ENCODE data around the gene PHOX2A.

The PHOX2A gene

GRCh38 chr11:72224564-72225410, 19.2 kb downstream of the PHOX2A start, which contains the start of gene INPPL1:
Gene INPPL1 (plus strand): TSS chr11:72224767. CDS start chr11:72224985, 218 bp downstream.
- Histone ChIP-seq H3K27ac (replicated peaks; ENCODE audit: low read length) (peak within 1 kb of the TSS; percentile 92), H2BK5ac (ENCODE audit: low read length) (peak within 1 kb of the TSS; percentile 33), H3K23ac (ENCODE audit: low read depth, low read length, poor library complexity) (peak within 1 kb of the TSS; percentile 94), H3K18ac (ENCODE audit: low read length) (peak within 1 kb of the TSS; percentile 98), H3K9ac (ENCODE audit: low read depth, low read length, poor library complexity) (peak within 1 kb of the TSS; percentile 91), H2BK120ac (ENCODE audit: low read depth, low read length) (peak within 1 kb of the TSS; percentile 78), H2AFZ (ENCODE audit: low read length) (peak within 1 kb of the TSS; percentile 91), H3K79me1 (ENCODE audit: low read depth, low read length) (peaks cover 15% of the 10 kb centered on the region), H2BK12ac (ENCODE audit: low read length) (no peak within 1 kb of the TSS), H3K9me3 (replicated peaks in 1 of 2; ENCODE audit: control insufficient read depth in 2 of 2, insufficient read depth in 1 of 2, low read depth in 1 of 2, low read length in 2 of 2) (no peaks in the 10 kb centered on the region), H3K36me3 (replicated peaks in 1 of 2; ENCODE audit: control insufficient read depth in 2 of 2, insufficient read depth in 2 of 2, low read length in 2 of 2) (peaks cover 19 to 36% of the 10 kb centered on the region in 2 donors), H3K27me3 (ENCODE audit: control insufficient read depth in 3 of 3, insufficient read depth in 3 of 3, low read depth in 1 of 3, low read length in 3 of 3) (no peaks in the 10 kb centered on the region), H3K4ac (ENCODE audit: low read length) (peak within 1 kb of the TSS; percentile 81), H3K4me2 (ENCODE audit: insufficient read depth, low read length, poor library complexity, severe bottlenecking) (peak within 1 kb of the TSS; percentile 84), H3K14ac (ENCODE audit: low read length) (peak within 1 kb of the TSS; percentile 1), H2AK5ac (ENCODE audit: low read depth, low read length) (peak within 1 kb of the TSS; percentile 94), H2BK15ac (ENCODE audit: low read length) (peak within 1 kb of the TSS; percentile 72), H3K4me1 (ENCODE audit: control insufficient read depth in 2 of 2, insufficient read depth in 1 of 2, low read depth in 1 of 2, low read length in 2 of 2) (peaks cover 5 to 16% of the 10 kb centered on the region in 2 donors), H3K4me3 (ENCODE audit: low read length in 2 of 2) (peak within 1 kb of the TSS; percentile 58 to 92), H4K8ac (ENCODE audit: low read depth, low read length) (no peak within 1 kb of the TSS), H4K91ac (ENCODE audit: low read depth, low read length, poor library complexity) (no peak within 1 kb of the TSS)
- no peak for DNase-seq (ENCODE audit: low spot score)
- WGBS, 2 donors (ENCODE audit: extremely low coverage in 2 of 2, insufficient read length in 2 of 2, insufficient replicate concordance in 1 of 2): no CpG with 5 or more reads among the region's 81 CpGs

- Histone ChIP-seq H3K9ac (ENCODE audit: low read depth, low read length, poor library complexity) (peak overlapping the region; percentile 91), H4K8ac (ENCODE audit: low read depth, low read length) (no peak overlapping the region), H3K4me2 (ENCODE audit: insufficient read depth, low read length, poor library complexity, severe bottlenecking) (peak overlapping the region; percentile 84), H3K9me3 (replicated peaks in 1 of 2; ENCODE audit: control insufficient read depth in 2 of 2, insufficient read depth in 1 of 2, low read depth in 1 of 2, low read length in 2 of 2) (no peaks in the 10 kb centered on the region), H3K23ac (ENCODE audit: low read depth, low read length, poor library complexity) (peak overlapping the region; percentile 94), H2BK12ac (ENCODE audit: low read length) (no peak overlapping the region), H2BK15ac (ENCODE audit: low read length) (peak overlapping the region; percentile 72), H3K18ac (ENCODE audit: low read length) (peak overlapping the region; percentile 94), H3K4ac (ENCODE audit: low read length) (no peak overlapping the region), H3K36me3 (replicated peaks in 1 of 2; ENCODE audit: control insufficient read depth in 2 of 2, insufficient read depth in 2 of 2, low read length in 2 of 2) (peaks cover 10 to 27% of the 10 kb centered on the region in 2 donors), H2BK120ac (ENCODE audit: low read depth, low read length) (peak overlapping the region; percentile 29), H3K4me1 (ENCODE audit: control insufficient read depth in 2 of 2, insufficient read depth in 1 of 2, low read depth in 1 of 2, low read length in 2 of 2) (peaks cover 5 to 16% of the 10 kb centered on the region in 2 donors), H4K91ac (ENCODE audit: low read depth, low read length, poor library complexity) (no peak overlapping the region), H2AK5ac (ENCODE audit: low read depth, low read length) (no peak overlapping the region), H2BK5ac (ENCODE audit: low read length) (peak overlapping the region; percentile 33), H3K4me3 (ENCODE audit: low read length in 2 of 2) (peak overlapping the region; percentile 58 to 92), H3K14ac (ENCODE audit: low read length) (peak overlapping the region; percentile 1), H3K27me3 (ENCODE audit: control insufficient read depth in 3 of 3, insufficient read depth in 3 of 3, low read depth in 1 of 3, low read length in 3 of 3) (no peaks in the 10 kb centered on the region), H3K79me1 (ENCODE audit: low read depth, low read length) (peaks cover 15% of the 10 kb centered on the region), H3K27ac (replicated peaks; ENCODE audit: low read length) (peak overlapping the region; percentile 92), H2AFZ (ENCODE audit: low read length) (peak overlapping the region; percentile 91)
- WGBS, 2 donors (ENCODE audit: extremely low coverage in 2 of 2, insufficient read length in 2 of 2, insufficient replicate concordance in 1 of 2): no CpG with 5 or more reads among the region's 84 CpGs
- DNase-seq (ENCODE audit: low spot score): no peak
Measured at GRCh38 chr11:72223615-72224563, 20.1 kb downstream of the PHOX2A start.

- peak overlapping the region; percentile 94 for H3K18ac ChIP-seq (ENCODE audit: low read length)
- H4K91ac ChIP-seq (ENCODE audit: low read depth, low read length, poor library complexity): no peak overlapping the region
- no peak overlapping the region for H2BK120ac ChIP-seq (ENCODE audit: low read depth, low read length)
- H3K9ac ChIP-seq (ENCODE audit: low read depth, low read length, poor library complexity): peak overlapping the region; percentile 90
- H2BK12ac ChIP-seq (ENCODE audit: low read length): no peak overlapping the region
- H3K79me1 ChIP-seq (ENCODE audit: low read depth, low read length): peaks cover 12% of the 10 kb centered on the region
- DNase-seq (ENCODE audit: low spot score): peak; percentile 92
- H3K27ac ChIP-seq (replicated peaks; ENCODE audit: low read length): peak overlapping the region; percentile 92
- H3K36me3 ChIP-seq (replicated peaks in 1 of 2; ENCODE audit: control insufficient read depth in 2 of 2, insufficient read depth in 2 of 2, low read length in 2 of 2): peaks cover 2 to 19% of the 10 kb centered on the region in 2 donors
- H3K23ac ChIP-seq (ENCODE audit: low read depth, low read length, poor library complexity): no peak overlapping the region
- H3K4me1 ChIP-seq (ENCODE audit: control insufficient read depth in 2 of 2, insufficient read depth in 1 of 2, low read depth in 1 of 2, low read length in 2 of 2): peaks cover 5 to 16% of the 10 kb centered on the region in 2 donors
- peak overlapping the region; percentile 84 for H3K4me2 ChIP-seq (ENCODE audit: insufficient read depth, low read length, poor library complexity, severe bottlenecking)
- peak overlapping the region; percentile 58 to 83 for H3K4me3 ChIP-seq (ENCODE audit: low read length in 2 of 2)
- no peak overlapping the region for H4K8ac ChIP-seq (ENCODE audit: low read depth, low read length)
- H2AK5ac ChIP-seq (ENCODE audit: low read depth, low read length): no peak overlapping the region
- no peaks in the 10 kb centered on the region for H3K9me3 ChIP-seq (replicated peaks in 1 of 2; ENCODE audit: control insufficient read depth in 2 of 2, insufficient read depth in 1 of 2, low read depth in 1 of 2, low read length in 2 of 2)
- no peak overlapping the region for H3K14ac ChIP-seq (ENCODE audit: low read length)
- H3K27me3 ChIP-seq (ENCODE audit: control insufficient read depth in 3 of 3, insufficient read depth in 3 of 3, low read depth in 1 of 3, low read length in 3 of 3): peaks cover 0 to 8% (median 0%) of the 10 kb centered on the region in 3 experiments
- peak overlapping the region; percentile 91 for H2AFZ ChIP-seq (ENCODE audit: low read length)
- no peak overlapping the region for H3K4ac ChIP-seq (ENCODE audit: low read length)
- peak overlapping the region; percentile 72 for H2BK15ac ChIP-seq (ENCODE audit: low read length)
- no CpG with 5 or more reads among the region's 47 CpGs for WGBS, 2 donors (ENCODE audit: extremely low coverage in 2 of 2, insufficient read length in 2 of 2, insufficient replicate concordance in 1 of 2)
- H2BK5ac ChIP-seq (ENCODE audit: low read length): peak overlapping the region; percentile 33
Measured at GRCh38 chr11:72222907-72223614, 20.9 kb downstream of the PHOX2A start.
